K562 (cell line): Measurements from ENCODE around the gene MCC. TPM values are rescaled to one million over a fixed set of nuclear protein-coding genes. Genes with fewer than 3 reads are reported as not detected.
A peak's percentile ranks its signal among the peaks of the same experiment; 100 is the strongest.

Experiments
- ARID2 ChIP-seq: fragments of 450-650 bp; IDR thresholded peaks from 2 replicates; pipeline ENCODE4 v1.6.1; 2017; ENCODE audit warnings: antibody characterized with exemption, mild to moderate bottlenecking
- BCL6 ChIP-seq: fragments of 250-450 bp; sonication (Bioruptor Pico); IDR thresholded peaks from 2 replicates; pipeline ENCODE4 v1.4.0; 2020
- CBFA2T2 ChIP-seq: fragments of 450-650 bp; conservative IDR thresholded peaks from 2 replicates; pipeline ENCODE4 v1.6.1; 2017; ENCODE audit warnings: mild to moderate bottlenecking
- CBX3 ChIP-seq, 2 experiments: IDR thresholded peaks; 1 replicate in 1 of 2; 2 replicates in 1 of 2; pipeline ENCODE4 v1.6.1; 2012; ENCODE audit warnings: inconsistent platforms in 2 of 2, low read length in 2 of 2, borderline replicate concordance in 1 of 2, control low read depth in 1 of 2
- CHD2 ChIP-seq: IDR thresholded peaks from 2 replicates; pipeline ENCODE4 v1.6.1; 2011; ENCODE audit warnings: low read depth, low read length
- CTBP1 ChIP-seq: fragments of 450-650 bp; IDR thresholded peaks from 2 replicates; pipeline ENCODE4 v1.6.1; 2016; ENCODE audit warnings: borderline replicate concordance
- DLX4 ChIP-seq: fragments of 250-450 bp; sonication (Bioruptor Pico); IDR thresholded peaks from 2 replicates; pipeline ENCODE4 v1.6.1; 2021; ENCODE audit warnings: mild to moderate bottlenecking
- HDGF ChIP-seq: fragments of 450-650 bp; IDR thresholded peaks from 2 replicates; pipeline ENCODE4 v1.6.1; 2016
- KAT7 ChIP-seq: sonication (generic); formaldehyde crosslinking; IDR thresholded peaks from 2 replicates; pipeline ENCODE4 v1.8.0; 2022; ENCODE audit warnings: missing genetic modification reagents, mild to moderate bottlenecking, borderline replicate concordance
- NFE2 ChIP-seq: IDR thresholded peaks from 2 replicates; pipeline ENCODE4 v1.6.1; 2014; ENCODE audit warnings: antibody characterized with exemption, low read depth
- NFIX ChIP-seq: fragments of 250-450 bp; sonication (Bioruptor Pico); IDR thresholded peaks from 2 replicates; pipeline ENCODE4 v1.4.0; 2020; ENCODE audit warnings: low read depth, mild to moderate bottlenecking, moderate library complexity
- NRF1 ChIP-seq, 2 experiments: fragments of 450-650 bp; IDR thresholded peaks in 1 of 2; conservative IDR thresholded peaks in 1 of 2; 2 replicates each; pipeline ENCODE4 v1.6.1; 2014; ENCODE audit warnings: mild to moderate bottlenecking in 2 of 2
- PHB2 ChIP-seq: fragments of 450-650 bp; IDR thresholded peaks from 2 replicates; pipeline ENCODE4 v1.6.1; 2017; ENCODE audit warnings: low read depth
- POLR2AphosphoS2 ChIP-seq: IDR thresholded peaks from 2 replicates; pipeline ENCODE4 v1.6.1; 2012; ENCODE audit warnings: low read length, improper control_type of control experiment
- POLR2AphosphoS5 ChIP-seq: IDR thresholded peaks from 2 replicates; pipeline ENCODE4 v1.6.1; 2011; ENCODE audit warnings: mild to moderate bottlenecking, low read depth, low read length, moderate library complexity; ENCODE audit not compliant: control insufficient read depth, insufficient read depth
- PTRF ChIP-seq: fragments of 450-650 bp; IDR thresholded peaks from 2 replicates; pipeline ENCODE4 v1.6.1; 2016; ENCODE audit warnings: mild to moderate bottlenecking, missing genetic modification characterization, missing compliant biosample characterization
- RBFOX2 ChIP-seq: fragments of 200-400 bp; formaldehyde crosslinking; IDR thresholded peaks from 2 replicates; pipeline ENCODE4 v1.6.1; 2017; ENCODE audit warnings: low read depth, mild to moderate bottlenecking, low read length, moderate library complexity
- RBM39 ChIP-seq: fragments of 200-400 bp; formaldehyde crosslinking; optimal IDR thresholded peaks from 2 replicates; pipeline ENCODE3; 2018; ENCODE audit warnings: low read depth, low read length
- SMC3 ChIP-seq: conservative IDR thresholded peaks from 2 replicates; pipeline ENCODE4 v1.6.1; 2011; ENCODE audit warnings: low read depth, low read length, improper control_type of control experiment; ENCODE audit not compliant: insufficient read depth
- SNIP1 ChIP-seq: fragments of 450-650 bp; IDR thresholded peaks from 2 replicates; pipeline ENCODE4 v1.7.1; 2017; ENCODE audit warnings: low read depth, mild to moderate bottlenecking
- SNRNP70 ChIP-seq: fragments of 200-400 bp; formaldehyde crosslinking; optimal IDR thresholded peaks from 2 replicates; pipeline ENCODE3; 2017; ENCODE audit warnings: low read depth, low read length
- TFE3 ChIP-seq: fragments of 450-650 bp; formaldehyde crosslinking; IDR thresholded peaks from 2 replicates; pipeline ENCODE4 v1.4.0; 2020; ENCODE audit warnings: mild to moderate bottlenecking, mixed read lengths
- XRCC3 ChIP-seq: fragments of 450-650 bp; IDR thresholded peaks from 2 replicates; pipeline ENCODE4 v1.6.1; 2017; ENCODE audit warnings: mild to moderate bottlenecking, moderate library complexity
- ZNF124 ChIP-seq: sonication (generic); formaldehyde crosslinking; IDR thresholded peaks from 2 replicates; pipeline ENCODE4 v1.8.1; 2022; ENCODE audit warnings: missing genetic modification reagents
- ZNF175 ChIP-seq: fragments of 200-800 bp; sonication (Bioruptor generic); IDR thresholded peaks from 2 replicates; pipeline ENCODE4 v1.6.1; 2016; ENCODE audit warnings: low read depth, mild to moderate bottlenecking, missing genetic modification characterization, missing compliant biosample characterization
- ZNF316 ChIP-seq: fragments of 450-650 bp; IDR thresholded peaks from 2 replicates; pipeline ENCODE4 v1.6.1; 2016
- polyA plus RNA-seq, 8 experiments: library from polyadenylated mRNA; depleted of rRNA in 4 of 8; stranded (reverse) in 5 of 8; unstranded in 3 of 8; fragments of >200 nt; fragmentation: Nextera tagmentation in 2 of 8; fragmentation: Illumina TruSeq in 1 of 8; extraction: Ambion mirVana in 2 of 8; extraction: Trizol in 1 of 8; gene quantifications; 2 replicates each; pipeline versions ENCODE4 v1.2.1 to v1.2.3, GENCODE V29; 2011 to 2014; ENCODE audit warnings: inconsistent platforms in 1 of 8, missing spikeins in 1 of 8
- total RNA-seq, 7 experiments: library from RNA; depleted of rRNA in 6 of 7; stranded (reverse); fragments of >200 nt in 6 of 7; fragmentation: Illumina TruSeq in 2 of 7; extraction: Trizol in 2 of 7; gene quantifications; 2 replicates each; pipeline versions ENCODE4 v1.2.1 to v1.2.3, GENCODE V29; 2011 to 2021; ENCODE audit warnings: low replicate concordance in 1 of 7
- TF ChIP-seq, protein P1 (sequence below): fragments of 250-450 bp; sonication (Bioruptor Pico); IDR thresholded peaks from 2 replicates; pipeline ENCODE4 v1.5.1; 2021; ENCODE audit warnings: mild to moderate bottlenecking

MCC gene
- total and polyA plus RNA-seq, 9 of the 15 experiments (the other 6 are each of a cell fraction or from before 2014, with no cell fraction given) = 0.04 to 0.24 (median 0.06) TPM; not detected in 1

- TF ChIP-seq TFE3 (CRISPR knock-in tag) (no peak), XRCC3 (no peak), NRF1 (conservative IDR thresholded peaks at IDR 0.05 in 1 of 2, IDR thresholded peaks at IDR 0.05 in 1 of 2) (no peak), CHD2 (no peak), ARID2 (no peak), HDGF (no peak), NFE2 (no peak), PTRF (tag) (no peak), CBX3 (IDR thresholded peaks at IDR 0.05; ENCODE audit: borderline replicate concordance in 1 of 2, low read length in 2 of 2) (no peak), SNRNP70 (no peak), RBM39 (no peak), RBFOX2 (no peak), PHB2 (peak; percentile 37; the same call in 1 of the 2 replicates), SNIP1 (no peak), POLR2AphosphoS5 (peak; percentile 81), SMC3 (no peak), CBFA2T2 (peak; percentile 93), NFIX (CRISPR knock-in tag) (no peak), BCL6 (no peak), POLR2AphosphoS2 (no peak), ZNF316 (no peak), CTBP1 (peak; percentile 46; the same call in 1 of the 2 replicates), ZNF175 (CRISPR knock-in tag) (no peak), KAT7 (CRISPR knock-in tag) (no peak), DLX4 (no peak), ZNF124 (CRISPR knock-in tag) (no peak)
- TF ChIP-seq, protein P1, sequence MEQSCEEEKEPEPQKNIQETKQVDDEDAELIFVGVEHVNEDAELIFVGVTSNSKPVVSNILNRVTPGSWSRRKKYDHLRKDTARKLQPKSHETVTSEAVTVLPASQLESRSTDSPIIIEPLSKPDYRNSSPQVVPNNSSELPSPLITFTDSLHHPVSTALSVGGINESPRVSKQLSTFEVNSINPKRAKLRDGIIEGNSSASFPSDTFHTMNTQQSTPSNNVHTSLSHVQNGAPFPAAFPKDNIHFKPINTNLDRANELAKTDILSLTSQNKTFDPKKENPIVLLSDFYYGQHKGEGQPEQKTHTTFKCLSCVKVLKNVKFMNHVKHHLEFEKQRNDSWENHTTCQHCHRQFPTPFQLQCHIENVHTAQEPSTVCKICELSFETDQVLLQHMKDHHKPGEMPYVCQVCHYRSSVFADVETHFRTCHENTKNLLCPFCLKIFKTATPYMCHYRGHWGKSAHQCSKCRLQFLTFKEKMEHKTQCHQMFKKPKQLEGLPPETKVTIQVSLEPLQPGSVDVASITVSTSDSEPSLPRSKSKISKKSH (CRISPR knock-in tag) = no peak
Measured at GRCh38 chr5:113474100-113474728, 14.0 kb downstream of the MCC start (continued).
